Measurements from ENCODE around the gene EHF.

DNA sequence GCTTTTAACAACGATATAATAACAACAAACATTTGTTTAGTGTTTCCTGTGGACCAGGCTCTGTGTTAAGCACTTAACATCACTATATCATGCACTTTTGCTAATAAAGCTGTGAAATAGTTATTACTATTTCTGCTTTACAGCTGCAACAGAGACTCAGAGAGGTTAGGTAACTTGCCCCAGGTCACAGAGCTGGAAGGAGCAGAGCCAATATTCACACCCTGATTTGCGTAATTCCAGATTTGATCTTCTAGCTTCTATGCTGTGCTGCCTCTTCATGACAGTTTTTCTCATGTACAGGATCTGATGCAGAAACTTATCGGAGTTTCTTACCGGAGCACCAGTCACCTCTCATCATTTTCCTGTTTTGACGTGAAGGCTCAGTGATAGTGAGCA is 33.6 kb upstream of the EHF start:
- TF ChIP-seq EZH2 (IDR thresholded peaks at IDR 0.05) (no peak), POLR2AphosphoS5 (IDR thresholded peaks at IDR 0.05; ENCODE audit: borderline replicate concordance, low read depth, low read length) (no peak), FOXP2 (optimal IDR thresholded peaks at IDR 0.05; ENCODE audit: control extremely low read depth, extremely low read length, insufficient read depth) (no peak)

All from SK-N-MC (cell line).